Superior temporal gyrus (tissue), 1 donor: ENCODE data around the gene NEB.
"Not testable (repeated sequence)": the region's sequence is repeated elsewhere in the genome, so short reads cannot be mapped to it uniquely, and the experiment has no call there.

Experiments used
- DNase-seq: peaks from one replicate; pipeline ENCODE4 v3.0.0-alpha.2; 2016; ENCODE audit errors: extremely low spot score

NEB gene

DNA sequence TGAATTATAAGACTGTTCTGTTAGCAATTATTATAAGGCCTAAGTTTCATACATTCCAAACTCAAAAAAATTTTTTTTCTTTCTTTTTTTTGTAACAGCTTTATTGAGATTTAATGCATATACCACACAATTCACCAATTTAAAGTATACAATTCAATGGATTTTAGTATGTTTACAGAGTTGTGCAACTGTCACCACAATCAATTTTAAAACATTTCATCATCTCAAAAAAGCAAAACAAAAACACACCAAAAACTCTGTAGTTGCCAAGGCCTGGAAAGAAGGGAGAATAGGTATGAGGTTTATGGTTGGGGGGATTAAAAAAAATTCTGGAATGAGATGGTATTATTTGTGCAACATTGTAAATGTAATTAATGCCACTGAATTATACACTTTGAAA lies 36.1 kb downstream of the NEB start:
- not testable (repeated sequence) for DNase-seq

DNA sequence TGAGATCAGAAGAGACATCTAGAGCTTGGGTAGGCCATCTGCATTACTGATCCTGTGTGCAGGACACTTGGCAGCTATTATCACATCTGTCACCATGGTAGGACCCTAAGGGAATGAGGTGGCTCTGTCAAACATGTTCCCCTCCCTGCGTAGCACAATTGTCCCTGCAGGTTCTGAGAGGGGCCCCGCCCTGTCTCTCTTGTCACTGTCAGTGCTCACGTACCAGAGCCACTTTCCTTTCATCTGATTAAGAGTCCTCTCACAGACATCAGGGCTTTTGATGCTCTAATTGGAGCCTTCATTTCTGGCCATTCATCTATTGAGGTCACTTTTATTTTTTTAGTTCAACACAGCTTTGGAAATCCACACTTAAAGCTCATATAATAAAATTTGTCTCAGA lies 38.5 kb downstream of the NEB start:
- no peak for DNase-seq

DNA sequence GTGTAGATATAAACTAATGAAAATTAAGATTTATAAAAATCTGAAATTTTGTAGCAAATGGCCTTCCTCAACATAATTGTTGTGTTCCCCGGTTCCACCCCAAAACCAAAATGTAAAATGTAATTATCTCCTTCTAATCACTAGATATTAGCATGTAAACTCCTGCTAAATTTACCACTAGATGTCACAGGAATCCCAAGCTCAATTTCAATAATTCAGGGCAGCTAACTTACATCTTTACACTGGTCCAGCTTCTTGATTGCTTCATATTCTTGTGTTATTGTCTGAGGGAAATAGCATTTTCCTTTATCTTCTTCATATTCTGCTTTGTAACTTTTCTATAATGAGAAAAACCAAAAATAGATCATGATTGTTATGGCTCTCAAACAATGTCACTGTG lies 42.6 kb downstream of the NEB start:
- no peak for DNase-seq

DNA sequence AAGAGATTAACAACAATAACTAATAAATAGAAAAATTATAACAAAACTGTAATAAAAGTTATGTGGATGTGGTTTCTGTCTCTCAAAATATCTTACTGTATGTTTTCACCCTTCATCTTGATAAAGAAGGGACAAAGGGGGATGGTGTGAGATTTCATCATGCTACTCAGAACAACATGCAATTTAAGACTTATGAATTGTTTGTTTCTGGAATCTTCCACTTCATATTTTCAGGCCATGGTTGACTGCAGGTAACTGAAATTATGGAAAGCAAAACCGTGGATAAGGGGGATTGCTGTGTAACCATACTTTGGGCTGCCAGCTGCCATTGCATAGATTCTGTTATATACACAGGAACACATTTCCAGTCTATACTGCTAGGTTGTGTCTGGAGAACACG lies 45.6 kb downstream of the NEB start:
- DNase-seq, result no peak

DNA sequence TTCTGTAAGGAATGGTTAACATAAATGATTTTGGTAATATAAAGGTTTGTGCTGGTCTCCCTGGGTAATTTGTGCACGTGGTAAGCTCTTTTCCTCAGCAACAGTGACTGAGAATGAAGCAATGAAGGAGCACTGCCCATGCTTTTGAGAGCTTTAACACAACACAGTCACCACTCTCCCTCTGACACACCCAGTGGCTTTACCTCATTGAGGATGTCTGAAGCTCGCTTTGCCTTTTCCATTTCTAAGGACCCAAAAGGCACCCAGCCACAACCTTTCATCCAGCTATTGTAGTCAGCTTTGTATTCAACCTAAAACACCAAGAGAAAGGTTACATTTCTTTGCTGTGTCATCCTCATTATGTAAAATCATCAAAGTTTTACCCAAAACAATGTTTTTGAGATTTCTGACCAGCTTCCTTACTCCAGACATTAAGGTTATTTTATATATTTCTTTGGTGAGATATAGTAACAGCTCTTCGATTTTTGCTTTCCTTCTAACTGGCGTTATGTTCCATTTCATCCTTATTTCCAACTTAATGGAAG lies 51.7 kb downstream of the NEB start:
- DNase-seq, result no peak

DNA sequence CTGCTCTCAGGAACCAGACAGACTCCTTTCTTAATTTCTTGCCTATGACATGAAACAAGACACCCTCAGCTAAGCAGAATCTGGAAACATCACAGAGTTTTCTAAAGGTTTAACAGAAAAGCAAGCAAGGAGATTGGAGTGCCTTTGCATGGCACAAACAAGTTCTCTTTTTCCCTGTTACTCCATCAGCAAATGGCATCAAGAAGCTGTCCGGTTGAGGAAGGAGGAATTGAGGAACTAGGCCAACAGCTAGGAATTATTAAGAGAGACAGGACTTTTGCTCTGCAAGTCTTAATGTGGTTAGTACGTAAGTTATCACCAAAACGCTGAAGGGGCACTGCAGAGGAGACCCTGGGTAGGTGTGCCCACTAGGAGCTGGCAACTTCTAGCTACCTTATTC lies 53.2 kb downstream of the NEB start:
- no peak for DNase-seq

DNA sequence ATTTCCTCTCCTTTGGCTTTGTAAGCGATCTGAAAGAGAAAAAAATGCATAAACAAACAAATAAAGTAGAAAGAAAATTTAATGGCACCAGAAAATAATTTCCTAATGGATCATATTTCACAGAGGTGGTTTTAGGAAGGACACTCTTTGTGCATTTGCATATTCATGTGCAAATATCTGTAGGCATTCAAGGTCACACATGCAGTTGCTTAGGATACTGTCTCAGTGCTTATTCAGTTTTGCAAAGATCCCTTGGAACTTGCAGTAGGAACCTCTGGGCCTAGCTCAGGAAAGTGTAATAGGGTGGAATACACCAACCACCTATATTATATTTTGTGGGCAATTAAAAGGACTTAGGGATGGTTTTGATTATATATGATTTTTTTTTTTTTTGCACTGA lies 54.3 kb downstream of the NEB start:
- DNase-seq, result no peak

DNA sequence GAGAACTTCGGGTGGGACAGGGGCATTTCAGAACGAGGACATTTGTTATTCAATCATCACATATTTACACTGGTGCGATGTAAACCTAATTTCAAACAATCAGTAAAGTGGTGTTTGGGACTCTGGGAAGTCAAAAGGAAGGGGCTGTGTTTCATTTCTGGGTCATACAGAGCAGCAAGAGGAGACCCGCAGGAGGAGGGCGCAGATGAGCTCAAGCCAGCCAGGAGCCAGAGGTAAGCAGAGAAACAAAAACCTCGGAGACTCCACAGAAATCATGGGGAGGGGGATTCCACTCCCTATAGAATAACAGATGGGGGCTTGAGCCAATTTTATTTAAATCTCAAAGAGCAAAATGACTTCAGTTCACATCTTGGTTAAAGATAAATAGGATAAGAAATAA lies 55.4 kb downstream of the NEB start:
- no peak for DNase-seq

DNA sequence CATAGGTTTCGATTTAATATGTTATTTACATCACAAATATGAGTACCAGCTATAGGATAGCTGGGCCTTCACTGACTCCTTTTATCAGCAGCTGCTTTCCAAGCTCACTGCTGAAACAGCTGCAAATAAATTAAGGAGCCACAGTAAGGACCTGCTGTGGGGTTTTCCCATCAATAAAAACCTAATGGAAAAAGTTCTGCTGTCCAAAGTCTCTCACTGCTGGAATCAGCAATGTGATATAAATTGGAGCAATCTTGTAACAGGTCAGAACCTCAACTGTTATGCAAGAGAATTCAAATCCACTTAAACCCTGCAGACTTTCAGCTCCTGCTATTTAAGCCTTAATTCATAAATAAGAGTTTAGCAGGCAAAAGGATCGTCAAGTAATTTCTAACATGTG lies 61.3 kb downstream of the NEB start:
- no peak for DNase-seq

DNA sequence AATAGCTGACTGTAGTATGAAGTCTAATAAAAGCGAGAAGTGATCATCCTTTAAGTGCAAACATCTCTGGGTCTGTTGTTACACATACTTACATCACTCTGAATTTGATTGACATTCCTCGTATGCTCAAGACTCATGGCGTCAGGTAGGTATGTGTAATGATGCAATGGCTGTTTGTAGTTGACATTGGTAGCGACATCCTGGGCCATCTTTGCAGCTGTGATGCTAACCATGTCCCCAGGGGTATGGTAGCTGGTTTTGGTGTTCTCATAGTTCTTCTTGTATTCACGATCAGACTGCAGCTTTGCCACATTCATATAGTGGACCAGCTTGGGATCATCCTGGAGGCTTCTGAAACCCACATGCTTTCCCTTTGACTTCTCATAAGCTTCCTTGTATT lies 62.0 kb downstream of the NEB start:
- DNase-seq, result no peak

DNA sequence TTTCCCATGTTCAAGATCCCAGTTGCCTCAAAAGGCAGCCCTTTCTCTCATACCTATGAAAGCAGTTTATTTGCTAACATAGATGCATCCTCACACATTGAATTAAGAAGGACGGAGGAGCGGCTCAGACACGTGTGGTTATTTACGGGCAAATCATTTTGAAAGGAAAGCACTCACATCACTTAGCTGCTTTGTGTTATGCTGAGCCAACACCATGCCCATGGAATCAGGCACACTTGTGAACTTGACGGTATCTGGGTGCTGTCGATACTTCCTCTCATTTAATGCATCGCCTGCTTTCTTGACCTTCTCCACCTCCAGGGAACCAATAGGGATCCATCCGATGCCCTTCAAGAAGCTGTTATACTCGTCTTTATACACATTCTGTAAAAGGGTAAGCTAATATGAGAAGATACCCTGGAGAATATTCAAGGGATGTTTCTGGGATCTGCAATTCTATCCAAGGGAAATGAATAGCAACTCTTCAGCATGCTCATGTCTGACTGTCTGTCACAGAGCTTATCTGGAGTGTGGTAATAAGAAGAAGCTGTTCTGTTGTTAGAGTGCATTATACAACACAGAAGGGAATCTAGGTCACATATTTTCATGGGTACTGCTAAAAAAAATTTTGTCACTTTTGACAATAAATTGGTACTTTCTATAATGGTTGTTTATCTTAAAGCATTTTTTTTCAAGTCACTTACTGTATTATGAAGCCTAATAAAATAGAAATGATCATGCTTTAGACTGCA lies 63.3 kb downstream of the NEB start:
- DNase-seq, result peak; percentile 42

DNA sequence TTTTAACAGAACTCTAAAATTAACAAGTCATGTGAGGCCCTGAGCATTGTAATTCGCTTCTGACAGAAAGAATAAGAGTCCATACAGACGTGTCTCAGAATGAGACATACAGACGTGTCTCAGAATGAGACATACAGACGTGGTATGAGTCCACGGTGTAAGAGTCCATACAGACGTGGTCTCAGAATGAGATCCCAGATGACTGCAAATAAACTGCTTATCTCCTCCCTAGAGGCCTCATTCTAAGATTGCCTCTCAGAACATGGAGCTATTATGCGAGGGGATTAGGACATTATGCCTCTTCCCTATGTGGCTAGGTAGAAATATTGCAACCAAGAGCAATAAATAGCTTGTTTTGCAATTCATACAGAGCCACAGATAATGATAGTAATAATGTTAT lies 63.9 kb downstream of the NEB start:
- peak; percentile 11 for DNase-seq

DNA sequence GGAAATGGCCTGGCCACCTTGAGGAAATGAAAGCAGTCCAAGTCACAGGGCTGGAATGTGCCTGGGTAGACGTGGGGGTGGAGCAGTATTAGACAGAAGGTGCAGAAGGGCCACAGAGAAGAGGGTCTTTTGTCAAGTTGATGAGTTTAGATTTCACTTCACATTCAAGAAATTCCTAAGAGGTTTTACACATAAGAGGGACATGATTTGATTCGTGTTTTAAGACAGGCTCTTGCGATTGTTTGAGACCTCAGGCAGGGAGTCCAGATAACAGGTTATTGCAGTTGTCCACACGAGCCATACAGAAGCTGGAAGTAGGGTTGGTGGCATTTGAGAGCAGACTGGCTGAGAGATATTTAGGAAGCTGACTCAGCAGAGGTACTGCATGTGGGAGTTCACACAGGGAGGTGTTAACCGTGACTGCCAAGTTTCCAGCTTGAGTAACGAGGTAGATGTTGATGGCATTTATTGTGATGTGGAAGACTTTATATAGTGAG lies 64.6 kb downstream of the NEB start:
- DNase-seq, result peak; percentile 67

DNA sequence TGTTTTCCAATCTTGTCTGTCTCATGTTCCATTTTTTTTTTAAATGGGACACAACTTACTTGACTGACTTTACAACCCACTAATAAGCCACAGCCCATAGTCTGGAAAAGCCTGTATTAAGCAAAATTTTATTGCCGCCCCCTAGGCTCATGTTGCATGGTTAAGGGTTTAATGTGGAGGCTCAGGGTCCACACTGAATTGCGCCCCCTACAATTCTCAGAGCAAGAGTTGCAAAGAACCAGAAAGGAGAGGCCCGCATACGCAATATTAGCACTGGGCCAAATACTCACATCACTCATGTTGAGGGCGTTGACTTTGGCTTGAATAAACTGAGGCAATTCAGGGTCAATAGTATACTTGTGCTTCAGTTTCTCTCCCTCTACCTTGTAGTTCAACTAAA lies 65.5 kb downstream of the NEB start:
- DNase-seq, result no peak

DNA sequence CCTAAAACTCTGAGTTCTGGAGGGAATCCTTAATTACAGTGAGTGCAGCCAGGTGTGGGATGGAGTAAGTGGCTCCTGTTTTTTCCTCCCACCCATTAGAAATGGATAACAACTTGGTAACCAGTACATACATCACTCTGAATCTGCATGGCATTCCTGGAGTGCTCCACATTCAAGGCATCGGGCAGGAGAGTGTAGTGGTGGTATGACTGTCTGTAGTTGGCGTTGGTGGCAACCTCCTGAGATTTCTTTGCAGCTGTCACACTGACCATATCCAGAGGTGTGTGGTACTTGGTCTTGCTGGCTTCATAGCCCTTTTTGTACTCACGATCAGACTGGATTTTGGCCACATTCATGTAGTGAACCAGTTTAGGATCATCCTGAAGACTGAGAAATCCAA lies 68.3 kb downstream of the NEB start:
- DNase-seq, result no peak

DNA sequence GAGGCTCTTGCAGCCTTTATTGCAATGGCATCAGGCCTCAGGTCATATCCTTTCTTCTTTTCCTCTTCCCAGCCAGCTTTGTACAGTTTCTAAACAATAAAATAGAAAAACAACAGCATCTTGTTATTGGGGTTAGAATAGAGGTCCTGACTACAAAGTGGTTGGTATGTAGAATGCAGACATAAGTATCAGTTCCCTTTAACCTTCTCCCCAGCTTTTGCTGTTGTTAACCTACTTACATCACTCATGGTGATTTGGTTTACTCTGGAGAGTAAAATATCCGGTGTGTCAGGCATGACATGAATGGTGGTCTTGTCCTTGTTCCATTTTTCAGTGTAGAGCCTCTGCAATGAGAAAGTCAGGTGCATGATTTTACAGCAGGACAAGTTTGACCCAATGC lies 69.8 kb downstream of the NEB start:
- no peak for DNase-seq

DNA sequence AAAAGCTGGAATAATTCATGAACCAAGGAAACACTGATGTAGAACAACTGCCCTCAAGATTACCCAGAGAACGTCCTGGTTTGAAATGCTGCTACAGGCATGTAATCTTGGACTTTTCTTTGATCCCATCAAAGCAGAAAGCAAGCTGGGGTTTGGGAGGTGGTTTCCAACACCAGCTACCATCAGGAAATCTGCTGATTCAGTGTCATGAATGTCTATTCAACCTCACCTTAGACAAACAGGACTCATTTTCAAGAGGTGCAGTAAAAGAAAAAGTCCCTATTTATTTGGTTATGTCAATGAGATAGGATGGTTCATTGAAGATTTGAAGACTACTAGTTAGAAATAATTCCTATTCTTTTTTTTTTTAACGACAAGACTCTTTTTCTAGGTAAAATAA lies 72.7 kb downstream of the NEB start:
- DNase-seq, result no peak

DNA sequence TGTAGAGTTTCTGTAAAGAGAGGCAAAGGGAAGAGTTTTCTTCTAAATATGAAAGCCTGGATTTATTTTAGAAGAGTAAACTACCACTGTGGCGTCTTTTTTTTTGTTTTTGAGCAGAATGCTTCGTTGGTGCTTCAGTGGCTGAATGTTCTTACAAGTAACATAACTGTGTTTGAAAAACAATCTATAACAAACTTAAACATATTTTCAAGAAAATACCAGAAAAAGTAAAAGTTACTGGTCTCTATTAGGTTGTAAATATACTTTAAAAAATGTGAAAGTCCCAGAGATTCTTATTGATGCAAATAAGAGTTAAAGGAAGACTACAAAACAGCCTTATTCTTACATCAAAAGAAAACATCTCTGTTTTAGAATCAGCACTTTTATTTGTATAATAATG lies 76.2 kb downstream of the NEB start:
- DNase-seq, result no peak

DNA sequence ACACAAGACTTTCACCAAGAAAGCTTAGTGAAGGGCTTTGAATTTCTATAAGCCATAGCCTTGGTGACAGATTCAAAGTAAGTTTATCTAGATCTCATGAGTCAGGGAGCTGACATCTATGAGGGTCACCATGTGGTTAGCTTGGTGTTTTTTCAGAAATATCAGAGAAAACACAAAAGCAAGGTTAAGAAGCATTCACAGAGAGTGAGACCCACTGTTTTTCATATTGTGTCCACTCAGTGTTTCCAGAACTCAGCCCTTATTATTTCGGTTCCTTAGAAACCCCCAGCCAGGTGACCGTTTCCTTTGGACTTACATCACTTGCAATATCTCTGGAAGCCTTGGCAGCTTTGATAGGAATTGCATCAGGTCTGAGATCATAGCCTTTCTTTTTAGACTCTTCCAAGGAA lies 76.6 kb downstream of the NEB start:
- DNase-seq, result no peak

DNA sequence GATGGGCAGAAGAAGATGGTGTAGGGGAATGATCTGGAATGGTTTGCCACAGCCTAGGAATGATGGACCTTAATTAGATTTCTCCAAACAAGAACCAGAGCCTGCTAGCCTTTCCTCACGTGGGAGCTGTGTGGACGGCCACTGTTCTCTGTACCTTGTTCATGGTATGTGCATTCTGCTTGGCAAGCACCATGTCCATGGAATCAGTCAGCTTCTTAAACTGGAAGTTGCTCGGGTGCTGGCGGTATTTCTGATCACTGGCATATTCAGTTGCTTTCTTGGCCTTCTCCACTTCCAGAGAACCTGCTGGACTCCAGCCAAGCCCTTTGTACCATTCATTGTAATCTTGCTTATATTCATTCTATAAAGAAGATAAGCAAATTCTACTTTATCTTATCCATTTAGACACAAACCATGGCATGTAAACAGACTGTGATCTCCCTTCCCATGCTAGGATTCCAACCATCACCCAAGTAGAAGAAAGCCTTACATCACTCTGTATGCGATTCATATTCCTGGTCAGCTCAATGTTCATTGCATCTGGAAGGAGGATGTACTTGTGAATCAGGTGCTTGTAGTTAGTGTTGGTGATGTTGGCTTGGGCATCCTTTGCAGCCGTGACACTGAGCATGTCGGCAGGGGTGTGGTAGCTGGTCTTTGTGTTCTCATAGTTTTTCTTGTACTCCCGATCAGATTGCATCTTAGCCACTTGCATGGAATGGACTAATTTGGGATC lies 78.4 kb downstream of the NEB start:
- DNase-seq, result no peak

DNA sequence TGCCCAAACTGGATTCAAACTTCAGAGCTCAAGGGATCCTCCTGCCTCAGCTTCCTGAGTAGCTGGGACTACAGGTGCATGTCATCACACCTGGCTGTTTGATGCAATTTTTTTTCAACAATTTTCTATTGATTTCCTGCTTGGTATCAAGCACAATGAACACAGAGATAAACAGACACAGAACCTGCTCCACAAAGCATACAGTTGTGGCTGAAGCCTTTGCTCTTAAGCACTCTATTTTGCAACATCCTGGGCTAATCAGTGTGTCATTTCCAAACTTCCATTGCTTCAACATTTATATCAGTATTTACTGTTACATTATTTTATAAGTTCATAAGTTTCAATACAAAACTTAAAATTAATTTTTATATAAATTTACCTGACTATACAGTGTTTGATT lies 79.4 kb downstream of the NEB start:
- no peak for DNase-seq

DNA sequence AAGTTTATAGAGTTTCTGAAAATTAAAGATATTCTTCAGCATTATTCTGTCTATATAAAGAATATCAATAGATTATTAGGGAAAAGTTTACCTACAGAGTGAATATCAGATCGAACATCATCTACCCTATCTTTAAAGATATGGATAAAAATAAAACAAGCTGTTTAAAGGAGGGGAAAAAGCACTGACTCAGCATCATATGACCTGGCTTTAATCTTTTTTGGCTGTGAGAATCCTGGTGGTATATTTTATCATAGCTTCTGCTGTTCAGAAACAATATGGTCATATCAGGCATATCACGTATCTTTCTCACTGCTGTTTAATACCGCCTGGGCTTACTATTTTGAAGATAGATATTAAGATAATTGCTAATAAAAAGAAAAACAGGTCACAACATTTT lies 80.2 kb downstream of the NEB start:
- no peak for DNase-seq

DNA sequence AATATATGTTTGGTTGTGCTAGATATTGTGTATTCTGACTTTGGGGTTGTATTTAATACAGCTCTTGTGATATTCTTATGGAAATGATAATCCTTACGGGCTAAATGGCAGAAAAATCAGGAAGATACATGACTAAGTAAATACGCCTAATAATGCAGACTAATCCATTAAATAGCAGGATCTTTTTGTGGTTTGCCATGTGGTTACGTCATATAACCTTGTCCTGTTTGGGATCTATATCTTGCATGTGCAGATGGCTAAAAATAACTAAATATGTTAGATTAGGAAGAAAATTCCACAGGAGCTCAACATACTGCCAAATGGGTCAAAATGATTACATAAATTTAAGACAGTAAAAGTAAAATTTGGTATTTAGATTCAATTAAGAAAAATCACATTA lies 83.0 kb downstream of the NEB start:
- DNase-seq, result no peak
